Caco-2 (cell line): ENCODE results near the gene GRIN2A. TPM values are rescaled to one million over a fixed set of nuclear protein-coding genes. Genes with fewer than 3 reads are reported as not detected.

Experiments used
- BruUV-seq: library from RNA; stranded (reverse); fragments of 400-500 nt; replicated peaks from 2 replicates; lab custom pipeline; 2021; lab: Mats Ljungman, UMichigan
- CTCF ChIA-PET: fragments of 300-600 bp; sonication (Branson Sonifier 250); formaldehyde crosslinking; loops from one replicate; lab custom pipeline; 2022; ENCODE audit warnings: antibody characterized with exemption; lab: Charles Lee
- POLR2A ChIA-PET: fragments of 300-600 bp; sonication (Branson Sonifier 250); formaldehyde crosslinking; loops from one replicate; lab custom pipeline; 2022; ENCODE audit warnings: antibody characterized with exemption; lab: Charles Lee
- DNase-seq, 2 experiments: peaks; one replicate each; pipeline versions ENCODE4 v3.0.0 to v3.0.0-alpha.2; 2020 to 2022
- H3K27me3 ChIP-seq: replicated peaks from 2 replicates; pipeline ENCODE4 v1.6.0; 2011; ENCODE audit warnings: low read length; ENCODE audit not compliant: control insufficient read depth, insufficient read depth
- H3K36me3 ChIP-seq: 2 replicates; pipeline ENCODE4 v1.5.1; 2011; ENCODE audit warnings: low read length; ENCODE audit not compliant: control insufficient read depth, insufficient read depth
- H3K4me1 ChIP-seq: fragments of 250-450 bp; sonication (Bioruptor Pico); 2 replicates; pipeline ENCODE4 v1.5.1; 2020; ENCODE audit warnings: mild to moderate bottlenecking
- H3K4me3 ChIP-seq: 2 replicates; pipeline ENCODE4 v1.5.1; 2011; ENCODE audit warnings: low read depth, mild to moderate bottlenecking, control low read depth, low read length
- H3K9me3 ChIP-seq: fragments of 250-450 bp; sonication (Bioruptor Pico); 2 replicates; pipeline ENCODE4 v1.5.1; 2020; ENCODE audit warnings: mild to moderate bottlenecking, moderate library complexity
- H3K27ac Mint-ChIP-seq: one replicate; pipeline ENCODE4 v1.8.0; 2022; ENCODE audit warnings: mixed read lengths; ENCODE audit not compliant: unreplicated experiment
- H3K27me3 Mint-ChIP-seq: one replicate; pipeline ENCODE4 v1.8.0; 2022; ENCODE audit warnings: mixed read lengths; ENCODE audit not compliant: insufficient read depth, unreplicated experiment
- H3K36me3 Mint-ChIP-seq: one replicate; pipeline ENCODE4 v1.8.0; 2022; ENCODE audit warnings: mild to moderate bottlenecking, mixed read lengths; ENCODE audit not compliant: insufficient read depth, unreplicated experiment
- H3K4me1 Mint-ChIP-seq: one replicate; pipeline ENCODE4 v1.8.0; 2022; ENCODE audit warnings: low read depth, mixed read lengths; ENCODE audit not compliant: unreplicated experiment
- H3K4me3 Mint-ChIP-seq: one replicate; pipeline ENCODE4 v1.8.0; 2022; ENCODE audit warnings: mild to moderate bottlenecking, moderate library complexity, mixed read lengths; ENCODE audit not compliant: unreplicated experiment
- H3K9me3 Mint-ChIP-seq: one replicate; pipeline ENCODE4 v1.8.0; 2022; ENCODE audit warnings: mixed read lengths; ENCODE audit not compliant: unreplicated experiment
- intact Hi-C: fragments of 100-400 bp; cut with micrococcal nuclease; formaldehyde crosslinking; loops from one replicate; pipeline ENCODE4 v1.10.0; 2022; ENCODE audit not compliant: unreplicated experiment
- total RNA-seq: library from RNA; stranded (reverse); gene quantifications from 2 replicates; pipeline ENCODE4 v1.2.3, GENCODE V29; 2022
- TF ChIP-seq, protein P1 (sequence below), 2 experiments: fragments of 200-600 bp in 1 of 2; IDR thresholded peaks; 1 replicate in 1 of 2; 2 replicates in 1 of 2; pipeline versions ENCODE4 v1.5.1 to v1.8.0; 2011 to 2022; ENCODE audit warnings: antibody characterized with exemption in 1 of 2, control low read depth in 1 of 2, inconsistent platforms in 1 of 2, low read depth in 1 of 2, low read length in 1 of 2, mild to moderate bottlenecking in 1 of 2, moderate library complexity in 1 of 2; ENCODE audit not compliant: insufficient read depth in 1 of 2, severe bottlenecking in 1 of 2, unreplicated experiment in 1 of 2

Gene GRIN2A
- total RNA-seq, 1 experiment from 2014 or later: 0.54 TPM

DNA sequence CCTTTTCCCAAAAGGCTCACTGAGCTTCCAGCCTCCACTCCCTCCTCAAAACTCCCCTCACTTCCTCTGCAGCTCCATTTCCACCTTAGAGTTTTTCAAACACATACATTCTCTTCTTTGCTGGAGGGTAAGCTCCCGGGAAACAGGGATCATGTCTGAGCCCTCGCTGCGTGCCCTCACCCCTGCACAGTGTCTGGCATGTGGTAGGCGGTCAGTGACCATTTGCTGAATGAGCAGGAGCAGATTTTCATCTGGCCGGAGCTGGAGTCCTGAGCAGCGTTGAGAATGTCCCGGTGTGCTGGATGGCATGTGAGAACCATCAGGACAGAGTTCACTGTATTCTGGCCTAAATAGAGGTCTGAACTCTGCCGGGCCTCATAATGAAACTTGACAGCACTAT lies 274.5 kb downstream of the GRIN2A start:
- no peaks in the 10 kb centered on the region for H3K36me3 ChIP-seq
- TF ChIP-seq, protein P1, sequence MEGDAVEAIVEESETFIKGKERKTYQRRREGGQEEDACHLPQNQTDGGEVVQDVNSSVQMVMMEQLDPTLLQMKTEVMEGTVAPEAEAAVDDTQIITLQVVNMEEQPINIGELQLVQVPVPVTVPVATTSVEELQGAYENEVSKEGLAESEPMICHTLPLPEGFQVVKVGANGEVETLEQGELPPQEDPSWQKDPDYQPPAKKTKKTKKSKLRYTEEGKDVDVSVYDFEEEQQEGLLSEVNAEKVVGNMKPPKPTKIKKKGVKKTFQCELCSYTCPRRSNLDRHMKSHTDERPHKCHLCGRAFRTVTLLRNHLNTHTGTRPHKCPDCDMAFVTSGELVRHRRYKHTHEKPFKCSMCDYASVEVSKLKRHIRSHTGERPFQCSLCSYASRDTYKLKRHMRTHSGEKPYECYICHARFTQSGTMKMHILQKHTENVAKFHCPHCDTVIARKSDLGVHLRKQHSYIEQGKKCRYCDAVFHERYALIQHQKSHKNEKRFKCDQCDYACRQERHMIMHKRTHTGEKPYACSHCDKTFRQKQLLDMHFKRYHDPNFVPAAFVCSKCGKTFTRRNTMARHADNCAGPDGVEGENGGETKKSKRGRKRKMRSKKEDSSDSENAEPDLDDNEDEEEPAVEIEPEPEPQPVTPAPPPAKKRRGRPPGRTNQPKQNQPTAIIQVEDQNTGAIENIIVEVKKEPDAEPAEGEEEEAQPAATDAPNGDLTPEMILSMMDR (IDR thresholded peaks at IDR 0.05; ENCODE audit: insufficient read depth in 1 of 2, low read depth in 1 of 2, low read length in 1 of 2, severe bottlenecking in 1 of 2, unreplicated experiment in 1 of 2): no peak
- H3K4me3 Mint-ChIP-seq: no peak overlapping the region
- no peaks in the 10 kb centered on the region for H3K4me1 ChIP-seq
- no peaks in the 10 kb centered on the region for H3K27me3 ChIP-seq
- no peaks in the 10 kb centered on the region for H3K9me3 ChIP-seq
- POLR2A ChIA-PET: no interaction called here
- H3K36me3 Mint-ChIP-seq: no peaks in the 10 kb centered on the region
- no peak overlapping the region for H3K4me3 ChIP-seq
- CTCF ChIA-PET: no interaction called here
- H3K27me3 Mint-ChIP-seq: peaks cover 18% of the 10 kb centered on the region
- no peaks in the 10 kb centered on the region for H3K4me1 Mint-ChIP-seq
- no peak overlapping the region for H3K27ac Mint-ChIP-seq
- intact Hi-C loops: no loop called here
- H3K9me3 Mint-ChIP-seq: no peaks in the 10 kb centered on the region
- DNase-seq: no peak
- no TSS peak for BruUV-seq

GRCh38 chr16:9906218-9906617 lies 276.0 kb downstream of the GRIN2A start:
- Histone ChIP-seq H3K36me3 (no peaks in the 10 kb centered on the region), H3K4me1 (no peaks in the 10 kb centered on the region), H3K9me3 (no peaks in the 10 kb centered on the region), H3K27me3 (no peaks in the 10 kb centered on the region), H3K4me3 (no peak overlapping the region)
- DNase-seq: no peak
- TF ChIP-seq, protein P1 (IDR thresholded peaks at IDR 0.05; ENCODE audit: insufficient read depth in 1 of 2, low read depth in 1 of 2, low read length in 1 of 2, severe bottlenecking in 1 of 2, unreplicated experiment in 1 of 2): no peak
- Mint-ChIP-seq H3K27ac (no peak overlapping the region), H3K4me3 (no peak overlapping the region), H3K36me3 (no peaks in the 10 kb centered on the region), H3K9me3 (no peaks in the 10 kb centered on the region), H3K4me1 (no peaks in the 10 kb centered on the region), H3K27me3 (peaks cover 14% of the 10 kb centered on the region)
- ChIA-PET CTCF (no interaction called here), POLR2A (no interaction called here)
- no TSS peak for BruUV-seq
- intact Hi-C loops: no loop called here

- Mint-ChIP-seq H3K27me3 (peaks cover 20% of the 10 kb centered on the region), H3K27ac (no peak overlapping the region), H3K36me3 (no peaks in the 10 kb centered on the region), H3K4me1 (no peaks in the 10 kb centered on the region), H3K4me3 (no peak overlapping the region), H3K9me3 (no peaks in the 10 kb centered on the region)
- ChIA-PET CTCF (no interaction called here), POLR2A (no interaction called here)
- DNase-seq: no peak
- Histone ChIP-seq H3K4me3 (no peak overlapping the region), H3K4me1 (no peaks in the 10 kb centered on the region), H3K9me3 (no peaks in the 10 kb centered on the region), H3K36me3 (no peaks in the 10 kb centered on the region), H3K27me3 (no peaks in the 10 kb centered on the region)
- TF ChIP-seq, protein P1 (IDR thresholded peaks at IDR 0.05; ENCODE audit: insufficient read depth in 1 of 2, low read depth in 1 of 2, low read length in 1 of 2, severe bottlenecking in 1 of 2, unreplicated experiment in 1 of 2): no peak
- intact Hi-C loops: no loop called here
- BruUV-seq: no TSS peak
These were observed 277.7 kb downstream of the GRIN2A start for GRCh38 chr16:9904526-9904925.
